DMS 273 (cell line): ENCODE measurements around the gene HS6ST3.

Experiments
- DNase-seq: peaks from one replicate; lab custom pipeline; 2025; ENCODE audit not compliant: unreplicated experiment; lab: John Stamatoyannopoulos, UW

Gene HS6ST3

GRCh38 chr13:96816874-96817273 is 727.0 kb downstream of the HS6ST3 start:
- DNase-seq: no peak

GRCh38 chr13:96817336-96817941 is 727.5 kb downstream of the HS6ST3 start:
- DNase-seq: peak; percentile 56

GRCh38 chr13:96819375-96819774 is 729.5 kb downstream of the HS6ST3 start:
- DNase-seq: no peak

GRCh38 chr13:96821381-96821780 is 731.5 kb downstream of the HS6ST3 start:
- DNase-seq: no peak

- no peak for DNase-seq
Measured at GRCh38 chr13:96821971-96822370, 732.1 kb downstream of the HS6ST3 start.

GRCh38 chr13:96822895-96823294 is 733.0 kb downstream of the HS6ST3 start:
- peak; percentile 64 for DNase-seq

- no peak for DNase-seq
Measured at GRCh38 chr13:96824140-96824539, 734.2 kb downstream of the HS6ST3 start.

- DNase-seq: no peak
Measured at GRCh38 chr13:96825653-96826052, 735.7 kb downstream of the HS6ST3 start.

- DNase-seq: no peak
Measured at GRCh38 chr13:96834626-96835025, 744.7 kb downstream of the HS6ST3 start.

GRCh38 chr13:96835546-96835945 is 745.6 kb downstream of the HS6ST3 start:
- no peak for DNase-seq

- DNase-seq: no peak
Measured at GRCh38 chr13:96836733-96837132, 746.8 kb downstream of the HS6ST3 start.

GRCh38 chr13:96837809-96838208 is 747.9 kb downstream of the HS6ST3 start:
- DNase-seq: no peak

- no peak for DNase-seq
Measured at GRCh38 chr13:96844195-96844594, 754.3 kb downstream of the HS6ST3 start.

GRCh38 chr13:96844616-96845015 is 754.7 kb downstream of the HS6ST3 start:
- DNase-seq: no peak

- DNase-seq: no peak
Measured at GRCh38 chr13:96848286-96848685, 758.4 kb downstream of the HS6ST3 start.

GRCh38 chr13:96849091-96849490 is 759.2 kb downstream of the HS6ST3 start:
- no peak for DNase-seq

GRCh38 chr13:96850538-96851145 is 760.7 kb downstream of the HS6ST3 start:
- DNase-seq: no peak

- no peak for DNase-seq
Measured at GRCh38 chr13:96851856-96852445, 762.0 kb downstream of the HS6ST3 start.

- DNase-seq: no peak
Measured at GRCh38 chr13:96858133-96858826, 768.4 kb downstream of the HS6ST3 start.

GRCh38 chr13:96860882-96861281 is 771.0 kb downstream of the HS6ST3 start:
- DNase-seq: no peak

GRCh38 chr13:96862093-96862492 is 772.2 kb downstream of the HS6ST3 start:
- no peak for DNase-seq

GRCh38 chr13:96862999-96863398 is 773.1 kb downstream of the HS6ST3 start:
- no peak for DNase-seq
